Measurements from ENCODE around the gene RTEL1. TPM values are rescaled to one million over a fixed set of nuclear protein-coding genes. Genes with fewer than 3 reads are reported as not detected.
A peak's percentile ranks its signal among the peaks of the same experiment; 100 is the strongest.
"Not testable (repeated sequence)": the region's sequence is repeated elsewhere in the genome, so short reads cannot be mapped to it uniquely, and the experiment has no call there.

RTEL1 gene
- total RNA-seq, 1 experiment from 2014 or later, result 9.9 TPM

DNA sequence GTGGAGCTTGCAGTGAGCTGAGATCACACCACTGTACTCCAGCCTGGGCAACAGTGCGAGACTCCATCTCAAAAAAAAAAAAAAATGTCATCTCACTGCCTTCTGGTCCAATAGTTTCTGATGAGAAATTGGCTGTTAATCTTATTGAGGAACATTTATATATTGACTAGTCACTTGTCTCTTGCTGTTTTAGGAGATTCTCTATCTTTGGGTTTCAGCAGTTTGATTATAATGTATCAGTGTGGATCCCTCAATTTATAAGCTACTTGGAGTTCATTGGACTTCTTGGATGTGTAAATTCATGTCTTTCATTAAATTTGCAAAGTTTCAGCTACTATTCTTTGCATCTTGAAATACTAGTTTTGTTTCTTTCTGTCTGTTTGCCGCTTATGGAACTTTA, 60.9 kb downstream of the RTEL1 start:
- DNase-seq (ENCODE audit: low read depth), result no peak

- not testable (repeated sequence) for DNase-seq (ENCODE audit: low read depth)
Measured at GRCh38 chr20:63722967-63723622, 65.0 kb downstream of the RTEL1 start.

DNA sequence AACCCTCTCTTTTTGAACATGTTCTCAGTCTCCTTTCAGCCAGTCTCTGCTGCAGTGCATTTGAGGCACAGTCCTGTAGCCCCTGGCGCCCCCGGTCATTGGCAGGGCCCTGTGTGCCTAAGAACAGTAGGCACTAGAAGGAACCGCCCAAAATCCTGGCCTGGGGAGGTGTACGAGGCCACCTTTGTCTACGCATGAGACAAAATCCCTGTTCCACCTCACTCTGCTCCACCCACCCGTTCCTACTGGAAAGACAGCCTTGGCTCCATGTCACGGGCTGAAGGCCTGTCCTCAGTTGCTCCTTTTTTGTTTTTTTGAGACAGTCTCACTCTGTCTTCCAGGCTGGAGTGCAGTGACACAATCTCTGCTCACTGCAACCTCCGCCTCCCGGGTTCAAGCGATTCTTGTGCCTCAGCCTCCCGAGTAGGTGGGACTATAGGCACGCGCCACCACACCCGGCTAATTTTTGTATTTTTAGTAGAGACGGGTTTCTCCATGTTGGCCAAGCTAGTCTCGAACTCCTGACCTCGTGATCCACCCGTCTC, 72.1 kb downstream of the RTEL1 start:
- not testable (repeated sequence) for DNase-seq (ENCODE audit: low read depth)

GRCh38 chr20:63731410-63731809, 73.3 kb downstream of the RTEL1 start:
- DNase-seq (ENCODE audit: low read depth), result no peak

GRCh38 chr20:63732118-63733095, 74.3 kb downstream of the RTEL1 start:
- DNase-seq (ENCODE audit: low read depth), result no peak

- no peak for DNase-seq (ENCODE audit: low read depth)
Measured at GRCh38 chr20:63733117-63733516, 75.0 kb downstream of the RTEL1 start.

- DNase-seq (ENCODE audit: low read depth), result no peak
Measured at GRCh38 chr20:63733579-63734081, 75.5 kb downstream of the RTEL1 start.

GRCh38 chr20:63734111-63734945, 76.2 kb downstream of the RTEL1 start:
- no peak for DNase-seq (ENCODE audit: low read depth)

GRCh38 chr20:63734946-63735858, 77.1 kb downstream of the RTEL1 start:
- no peak for DNase-seq (ENCODE audit: low read depth)

DNA sequence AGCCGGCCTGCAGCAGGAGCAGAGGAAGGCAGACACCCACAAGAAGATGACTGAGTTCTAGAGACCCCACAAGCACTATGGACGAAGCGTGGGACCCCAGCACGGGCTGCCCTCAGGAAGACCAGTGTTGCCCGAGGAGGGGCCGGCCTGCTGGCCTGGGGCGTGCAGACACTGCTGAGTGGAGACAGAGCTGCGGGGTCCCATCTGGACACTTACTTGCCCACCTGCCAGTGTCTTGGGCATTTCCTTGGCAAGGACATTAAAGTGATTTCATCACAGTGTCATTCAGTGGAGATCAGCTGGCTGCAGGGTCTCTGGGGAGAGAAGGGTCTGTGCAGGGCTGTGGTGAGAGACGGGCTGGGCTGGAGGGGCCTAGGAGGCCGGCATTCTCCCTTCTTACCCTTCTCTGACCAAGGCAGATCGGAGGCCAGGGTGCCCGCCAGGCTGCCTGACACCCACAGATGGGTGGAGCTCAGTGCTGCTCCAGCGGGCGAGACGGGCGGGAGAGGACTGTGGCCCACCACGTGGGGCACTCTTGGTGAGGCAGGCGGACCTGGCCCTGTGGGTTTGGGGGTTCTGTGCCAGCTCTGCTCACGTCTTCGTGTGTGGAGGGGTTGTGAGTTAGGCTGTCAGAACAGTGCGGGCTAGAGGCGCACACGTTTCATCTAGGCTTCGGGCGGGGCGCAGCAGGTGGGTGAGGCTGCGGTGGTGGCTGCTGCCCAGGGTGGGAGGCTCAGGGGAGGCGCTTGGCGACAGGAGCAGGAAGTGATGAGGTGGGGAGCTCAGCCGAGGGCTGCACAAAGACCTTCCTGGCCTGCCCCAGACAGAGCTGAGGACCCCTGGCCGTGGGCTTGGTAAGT, 78.0 kb downstream of the RTEL1 start, which contains the start of gene LIME1:
Gene LIME1, plus strand, starts transcription at position 806 of the 860 bp plus-strand sequence. CDS start 886 bp downstream, outside the sequence.
- DNase-seq (ENCODE audit: low read depth), result no peak

DNA sequence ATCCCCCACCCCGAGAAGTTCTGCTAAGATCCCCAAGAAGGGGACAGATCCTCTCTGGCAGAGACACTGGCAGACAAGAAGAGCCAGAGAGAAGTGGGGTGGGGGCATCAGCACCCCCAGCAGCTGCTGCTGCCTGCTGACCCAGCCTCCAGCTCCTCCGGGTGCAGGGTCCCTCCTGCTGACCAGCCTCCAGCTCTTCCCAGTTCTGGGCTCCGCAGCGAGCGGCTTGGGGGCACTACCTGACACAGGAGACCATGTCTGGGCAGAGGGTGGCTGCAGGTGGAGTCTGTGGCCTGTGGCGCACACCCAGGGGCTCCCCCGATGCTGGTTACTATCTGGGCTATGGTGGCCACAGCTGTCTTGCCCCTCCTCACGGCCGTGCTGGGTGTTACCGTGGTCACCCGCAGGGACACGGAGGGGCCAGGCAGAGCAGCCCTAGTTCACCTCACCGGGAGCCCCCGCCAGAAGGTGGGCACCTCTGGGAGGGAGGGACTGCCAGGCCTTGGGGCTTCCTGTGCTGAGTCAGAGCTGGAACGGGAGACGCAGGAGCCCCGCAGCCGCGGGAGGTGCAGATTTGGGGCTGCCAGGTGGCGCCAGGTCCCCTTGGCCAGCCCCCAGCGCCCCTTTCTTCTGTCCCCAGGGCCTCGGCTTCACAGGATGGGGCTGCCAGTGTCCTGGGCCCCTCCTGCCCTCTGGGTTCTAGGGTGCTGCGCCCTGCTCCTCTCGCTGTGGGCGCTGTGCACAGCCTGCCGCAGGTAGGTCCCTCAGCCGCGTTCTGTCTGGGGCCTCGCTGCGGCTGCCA, 79.0 kb downstream of the RTEL1 start:
- DNase-seq (ENCODE audit: low read depth), result no peak

GRCh38 chr20:63737695-63737944, 79.5 kb downstream of the RTEL1 start:
- DNase-seq (ENCODE audit: low read depth), result no peak

- no peak for DNase-seq (ENCODE audit: low read depth)
Measured at GRCh38 chr20:63737945-63738686, 80.0 kb downstream of the RTEL1 start.

- no peak for DNase-seq (ENCODE audit: low read depth)
Measured at GRCh38 chr20:63738687-63739129, 80.6 kb downstream of the RTEL1 start.

GRCh38 chr20:63739130-63740069, 81.3 kb downstream of the RTEL1 start, which contains the start of gene SLC2A4RG:
Gene SLC2A4RG, plus strand, starts transcription at chr20:63739776. Its CDS starts 137 bp downstream, at chr20:63739913.
- DNase-seq (ENCODE audit: low read depth), result peak; percentile 75

DNA sequence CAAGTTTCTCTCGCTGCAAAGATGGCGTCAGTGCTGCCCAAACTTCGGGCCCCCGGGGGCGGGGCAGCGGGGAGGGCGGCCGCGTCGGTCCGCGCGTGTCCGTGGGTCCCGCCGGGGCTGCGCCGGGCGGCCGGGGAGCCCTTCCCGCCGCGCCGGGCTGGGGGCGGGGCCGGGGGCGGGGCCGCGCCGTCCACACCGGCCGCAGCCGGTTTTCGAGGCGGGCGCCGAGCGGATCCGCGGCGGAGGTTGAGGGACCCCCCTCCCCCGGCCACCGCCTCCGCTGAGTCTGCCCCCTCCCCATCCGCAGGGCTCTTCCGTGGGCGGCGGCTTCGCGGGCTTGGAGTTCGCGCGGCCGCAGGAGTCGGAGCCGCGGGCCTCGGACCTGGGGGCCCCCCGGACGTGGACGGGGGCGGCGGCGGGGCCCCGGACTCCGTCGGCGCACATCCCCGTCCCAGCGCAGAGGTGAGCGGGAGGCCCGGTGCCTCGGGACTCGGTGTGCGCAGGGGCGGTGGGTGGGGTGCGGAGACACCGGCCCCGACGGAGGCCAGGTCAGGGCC, 82.0 kb downstream of the RTEL1 start:
- DNase-seq (ENCODE audit: low read depth), result peak; percentile 50

Measured in M059J (cell line).